ENCODE data around the gene GHRHR.

GHRHR gene

DNA sequence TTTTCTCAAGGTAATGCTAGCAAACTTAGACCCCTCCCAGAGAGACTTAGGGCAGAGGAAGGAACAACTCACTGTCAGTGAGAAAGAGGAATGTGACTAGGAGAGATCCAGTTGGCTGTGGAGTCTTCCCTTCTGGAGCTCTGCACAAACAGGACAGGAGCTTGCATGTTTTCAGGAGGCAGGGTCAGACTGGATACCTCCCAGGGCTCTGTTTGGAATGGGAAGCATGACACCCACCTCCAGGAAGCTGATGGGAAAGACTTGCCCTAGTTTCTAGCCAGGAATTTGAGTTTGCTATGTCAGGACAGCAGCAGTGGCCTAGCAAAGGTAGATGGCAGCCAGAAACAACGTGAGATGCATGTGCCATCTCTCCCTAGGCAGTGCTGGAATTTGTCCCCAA, 40.6 kb downstream of the GHRHR start:
- no peak for DNase-seq (ENCODE audit: low read depth)

DNA sequence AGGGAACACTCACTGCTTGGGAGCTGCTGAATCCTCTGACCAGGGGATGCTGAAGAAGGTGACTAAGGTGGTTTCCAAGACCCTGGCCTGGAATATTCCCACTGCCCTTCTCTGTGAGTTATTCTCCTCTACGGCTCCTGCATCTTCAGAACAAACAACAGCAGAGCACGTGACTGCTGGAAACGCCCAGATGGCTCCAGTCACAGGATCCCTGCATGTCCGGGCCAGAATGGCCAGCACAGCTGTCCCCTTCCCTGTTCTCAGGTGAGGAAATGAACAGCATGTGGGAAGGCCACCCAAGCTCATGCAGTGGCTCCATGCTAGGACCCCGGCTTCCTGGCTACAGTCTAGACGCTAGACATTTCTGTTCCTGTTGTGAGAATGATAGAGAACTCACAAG, 43.1 kb downstream of the GHRHR start:
- DNase-seq (ENCODE audit: low read depth) = no peak

DNA sequence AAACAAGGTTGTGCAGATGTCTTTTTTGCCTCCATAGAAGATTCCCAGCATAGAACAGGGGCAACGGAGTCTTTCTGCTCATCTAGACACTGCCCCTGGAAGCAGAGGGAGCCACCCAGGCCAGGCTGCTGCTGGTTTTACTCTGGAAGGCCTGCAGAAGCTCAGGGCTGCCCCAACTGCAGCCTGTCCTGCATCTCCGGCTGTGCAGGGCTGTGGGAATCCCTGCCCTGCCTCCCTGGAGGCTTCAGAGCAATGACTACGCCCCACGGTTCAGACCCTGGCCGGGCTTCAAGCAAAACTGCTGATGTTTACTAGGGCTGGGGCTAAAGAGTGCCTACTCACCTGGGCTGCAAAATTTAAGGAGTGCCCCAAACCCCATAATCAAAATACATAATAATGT, 43.9 kb downstream of the GHRHR start:
- no peak for DNase-seq (ENCODE audit: low read depth)

DNA sequence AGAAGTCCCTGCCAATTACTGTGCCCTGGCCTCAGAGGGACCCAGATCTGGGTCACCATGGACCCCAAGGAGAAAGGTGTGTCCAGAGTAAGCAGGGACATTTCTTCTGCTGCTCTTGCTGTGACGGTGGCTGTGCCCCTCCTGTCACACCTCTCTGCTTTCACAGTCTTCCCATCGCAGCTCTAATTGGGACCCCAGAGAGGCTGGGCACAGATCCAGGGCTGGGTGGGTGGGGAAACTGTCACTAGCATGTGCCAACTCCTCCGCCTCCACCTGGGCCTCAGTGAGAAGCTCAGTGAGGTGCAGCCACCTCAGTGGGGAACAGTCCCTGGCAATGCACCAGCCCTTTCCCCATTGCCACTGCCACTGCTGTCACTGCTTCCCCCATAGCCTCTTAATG, 51.1 kb downstream of the GHRHR start:
- DNase-seq (ENCODE audit: low read depth) = no peak

DNA sequence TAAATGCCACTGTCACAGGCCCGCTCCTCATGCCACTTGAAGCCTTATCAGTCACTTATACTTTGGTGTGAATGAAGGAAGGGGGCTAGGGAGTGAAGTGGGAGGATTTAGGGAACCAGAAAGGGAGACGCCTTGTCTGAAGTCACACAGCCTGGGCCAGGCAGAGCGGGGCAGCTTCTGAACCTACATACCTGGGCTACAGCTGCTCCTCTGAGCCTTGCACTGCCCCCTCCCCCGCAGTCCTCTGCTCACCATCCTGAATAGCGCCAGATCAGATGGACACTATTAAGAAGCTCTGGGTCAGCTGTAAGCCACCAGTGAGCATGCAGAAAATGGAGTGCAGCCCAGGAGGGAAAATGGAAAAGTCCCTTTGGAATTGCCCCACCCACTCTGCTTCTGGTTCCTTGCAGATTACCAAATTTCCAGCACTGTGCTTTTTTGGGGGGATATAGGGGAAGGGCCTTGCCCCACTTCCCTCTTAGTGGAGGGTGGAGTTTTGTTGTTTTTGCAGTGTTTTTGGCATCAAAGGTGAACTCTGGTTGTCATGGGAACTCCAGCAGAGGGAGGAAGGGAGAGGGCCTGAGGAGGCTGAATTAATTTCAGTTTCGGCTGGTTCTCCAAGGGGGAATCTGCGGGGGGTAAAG, 53.4 kb downstream of the GHRHR start:
- no peak for DNase-seq (ENCODE audit: low read depth)

DNA sequence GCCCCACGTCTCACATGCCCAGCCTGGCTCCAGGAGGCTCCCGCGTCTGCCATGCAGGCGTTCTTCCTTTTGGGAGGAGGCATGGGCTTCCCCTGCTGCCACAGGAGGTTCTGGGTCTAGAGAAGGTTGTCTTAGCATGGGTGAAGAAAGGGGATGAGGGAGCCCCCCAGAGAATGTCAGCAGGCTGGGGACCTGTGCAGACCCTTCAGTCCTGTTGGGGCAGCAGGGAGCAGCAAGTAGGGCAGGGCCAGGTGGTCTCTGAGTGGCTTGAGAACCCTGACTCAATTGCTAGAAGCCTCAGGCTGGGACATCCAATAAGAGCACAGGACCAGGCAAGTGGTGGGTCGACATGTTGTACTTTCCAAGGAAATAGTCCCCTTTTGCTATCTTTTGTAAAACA, 54.0 kb downstream of the GHRHR start:
- no peak for DNase-seq (ENCODE audit: low read depth)

DNA sequence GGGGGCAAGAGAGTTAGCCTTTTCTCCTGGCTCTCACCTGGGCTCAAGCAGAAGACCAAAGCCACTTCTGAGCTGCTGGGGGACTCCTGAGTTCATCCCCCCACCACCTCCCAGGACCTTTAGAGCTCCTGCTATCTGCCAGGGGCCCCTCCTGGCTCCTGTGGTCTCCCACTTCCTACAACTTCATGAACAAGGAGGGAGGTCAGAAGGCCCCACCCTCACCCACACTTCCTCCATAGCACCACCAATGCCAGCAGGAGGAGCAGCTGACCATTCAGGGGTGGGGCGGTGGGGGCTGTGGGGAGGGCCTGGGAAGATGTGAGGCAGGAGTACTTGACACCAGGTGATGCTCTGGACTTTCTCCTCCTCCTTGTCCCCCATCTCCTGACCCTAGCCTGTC, 55.8 kb downstream of the GHRHR start:
- DNase-seq (ENCODE audit: low read depth) = no peak

DNA sequence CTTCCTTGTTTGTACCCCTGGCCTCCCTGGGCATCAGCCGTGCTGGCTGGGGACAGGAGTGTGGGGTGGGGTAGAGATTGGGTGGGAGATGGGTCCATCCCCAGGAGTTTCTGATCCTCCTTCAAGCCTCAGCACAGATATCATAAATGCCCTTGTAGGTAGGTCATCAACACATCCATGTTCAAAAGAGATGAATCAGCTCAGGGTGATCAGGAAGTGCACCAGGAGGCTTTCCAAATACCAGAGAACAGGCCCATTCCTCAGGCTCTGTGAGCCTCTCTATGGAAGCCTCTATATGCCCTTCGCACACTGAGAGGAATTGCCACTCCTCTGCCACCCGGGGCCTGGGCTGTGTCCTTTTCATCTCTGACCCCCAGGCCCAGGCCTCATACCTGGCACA, 56.4 kb downstream of the GHRHR start:
- no peak for DNase-seq (ENCODE audit: low read depth)

DNA sequence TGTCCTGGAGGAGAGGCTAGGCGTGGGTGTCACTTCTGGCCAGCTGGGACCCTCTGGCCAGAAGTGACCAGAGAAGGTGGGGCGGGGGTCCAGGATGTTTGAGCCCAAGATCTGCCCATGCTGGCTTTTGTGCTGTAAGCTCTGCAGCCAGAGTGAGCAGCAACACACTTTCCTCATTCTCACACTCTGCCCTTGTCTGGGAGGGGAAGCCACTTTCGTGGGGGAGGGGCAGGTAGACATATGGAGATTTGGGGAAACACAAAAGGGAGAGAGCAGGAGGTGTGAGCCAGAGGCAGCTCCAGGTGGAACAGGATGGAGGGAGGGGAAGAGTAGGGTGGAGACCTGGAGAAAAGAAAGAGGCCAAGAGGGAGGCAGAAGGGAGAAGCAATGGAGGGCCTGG, 56.9 kb downstream of the GHRHR start:
- no peak for DNase-seq (ENCODE audit: low read depth)

DNA sequence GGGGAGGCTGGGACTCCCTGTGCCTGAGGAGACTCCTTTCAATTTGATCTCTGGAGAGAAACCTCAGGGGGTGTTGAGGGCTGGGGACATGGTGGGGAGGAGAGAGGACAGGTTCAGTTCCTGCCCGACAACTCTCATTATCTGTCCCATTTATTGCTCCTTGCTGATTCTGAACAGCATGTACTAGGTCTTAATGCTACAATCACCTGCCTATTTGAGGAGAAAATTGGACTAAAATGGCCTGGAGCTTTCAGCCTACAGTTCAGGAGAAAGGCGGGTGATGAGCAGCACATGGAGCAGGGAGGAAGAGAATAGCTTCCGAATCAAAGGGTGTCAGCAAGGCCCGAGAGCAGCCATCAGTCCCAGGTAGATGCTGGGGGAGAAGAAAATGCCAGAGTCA, 58.4 kb downstream of the GHRHR start:
- no peak for DNase-seq (ENCODE audit: low read depth)

DNA sequence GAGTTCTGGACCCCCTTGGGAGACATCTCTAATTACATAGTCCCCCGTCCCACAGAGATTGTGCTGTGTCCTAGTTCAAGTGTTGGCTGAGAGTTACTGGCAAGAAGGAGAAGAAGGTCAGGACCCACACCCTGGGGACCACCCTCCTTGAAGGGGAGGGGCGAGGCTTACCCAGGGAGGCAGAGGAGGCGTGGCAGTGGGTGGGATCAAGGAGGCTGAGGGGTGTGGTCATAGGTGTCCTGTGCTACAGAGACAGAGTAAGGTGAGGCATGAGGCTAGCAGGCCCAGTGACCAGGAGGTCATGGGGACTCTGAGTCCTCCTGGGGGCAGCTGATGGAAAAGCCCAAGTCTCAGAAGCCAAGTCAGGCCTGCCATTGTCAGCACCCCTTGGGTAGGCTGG, 59.0 kb downstream of the GHRHR start:
- DNase-seq (ENCODE audit: low read depth) = no peak

DNA sequence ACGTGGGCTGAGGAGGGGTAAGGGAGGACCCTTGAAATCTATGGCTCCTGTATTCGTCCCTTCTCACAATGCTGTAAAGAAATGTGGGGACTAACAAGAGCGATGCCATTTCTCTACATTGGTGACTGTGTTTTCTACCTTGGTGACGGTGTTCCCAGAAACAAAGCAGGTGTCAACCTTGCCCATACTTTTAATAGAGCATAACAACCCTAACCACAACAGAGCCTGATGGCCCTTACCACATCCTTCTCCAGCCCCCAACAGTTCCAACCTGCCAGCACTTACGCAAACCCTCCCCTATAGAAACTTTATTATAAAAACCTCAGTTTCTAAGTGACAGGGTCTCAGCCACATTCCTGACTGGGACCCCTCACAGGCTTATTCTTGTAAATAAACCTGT, 60.1 kb downstream of the GHRHR start:
- DNase-seq (ENCODE audit: low read depth) = no peak

DNA sequence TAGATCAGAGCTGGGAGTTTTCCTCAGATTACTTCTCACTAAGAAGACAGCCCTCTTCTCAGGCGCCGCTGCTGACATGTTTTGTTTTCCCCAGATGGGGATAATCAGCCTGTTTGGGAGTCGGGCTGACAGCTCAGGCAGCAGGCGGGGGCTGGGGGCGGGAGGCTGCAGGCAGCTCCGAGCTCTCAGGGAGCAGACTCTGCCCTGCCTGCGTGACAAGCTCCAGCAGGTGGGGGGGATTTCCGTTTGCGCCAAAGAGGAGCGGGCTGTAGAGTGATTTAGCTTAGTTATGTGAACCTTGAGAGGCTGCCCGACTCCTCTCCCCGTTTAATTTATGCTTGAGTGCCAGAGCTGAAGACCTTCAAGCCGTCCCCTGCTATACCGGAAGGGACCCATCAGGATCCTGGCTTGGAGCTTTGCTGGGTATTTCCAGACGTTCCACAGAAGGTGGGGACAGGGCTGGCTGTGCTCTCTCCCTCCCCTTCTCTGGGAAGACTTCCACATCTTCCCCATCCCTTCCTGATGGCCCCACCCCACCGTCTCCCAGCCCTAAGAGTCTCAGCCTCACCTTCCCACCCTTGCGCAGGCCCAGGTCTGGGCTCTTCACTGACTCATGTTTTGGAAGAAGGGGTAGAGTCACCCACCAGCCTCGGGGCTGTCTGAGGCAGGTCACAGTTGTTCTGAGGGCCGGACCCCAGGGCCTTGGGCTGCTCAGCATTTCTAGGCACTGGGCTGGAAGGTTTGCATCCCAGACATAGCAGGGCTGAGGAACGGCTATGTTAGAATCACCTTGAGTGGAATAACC, 63.6 kb downstream of the GHRHR start:
- no peak for DNase-seq (ENCODE audit: low read depth)

DNA sequence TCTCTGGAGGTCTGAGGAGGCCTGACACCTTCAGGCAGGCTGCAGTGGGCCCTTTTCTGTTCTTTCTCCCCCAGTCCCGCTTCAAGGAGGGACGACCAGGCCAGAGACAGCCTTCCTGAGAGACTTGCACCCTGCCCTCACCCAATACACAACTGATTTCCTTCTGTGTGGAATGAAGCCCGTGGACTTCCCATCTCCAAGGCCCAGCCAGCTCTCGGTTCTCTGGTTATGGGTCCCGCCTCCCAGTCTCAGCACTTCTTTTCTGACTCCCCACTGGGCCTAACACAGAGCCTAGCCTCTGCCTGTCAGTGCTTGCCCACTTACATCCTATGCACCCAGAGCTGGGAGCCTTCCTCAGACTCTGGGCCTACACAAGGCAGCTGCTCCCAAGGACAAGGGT, 64.3 kb downstream of the GHRHR start:
- no peak for DNase-seq (ENCODE audit: low read depth)

DNA sequence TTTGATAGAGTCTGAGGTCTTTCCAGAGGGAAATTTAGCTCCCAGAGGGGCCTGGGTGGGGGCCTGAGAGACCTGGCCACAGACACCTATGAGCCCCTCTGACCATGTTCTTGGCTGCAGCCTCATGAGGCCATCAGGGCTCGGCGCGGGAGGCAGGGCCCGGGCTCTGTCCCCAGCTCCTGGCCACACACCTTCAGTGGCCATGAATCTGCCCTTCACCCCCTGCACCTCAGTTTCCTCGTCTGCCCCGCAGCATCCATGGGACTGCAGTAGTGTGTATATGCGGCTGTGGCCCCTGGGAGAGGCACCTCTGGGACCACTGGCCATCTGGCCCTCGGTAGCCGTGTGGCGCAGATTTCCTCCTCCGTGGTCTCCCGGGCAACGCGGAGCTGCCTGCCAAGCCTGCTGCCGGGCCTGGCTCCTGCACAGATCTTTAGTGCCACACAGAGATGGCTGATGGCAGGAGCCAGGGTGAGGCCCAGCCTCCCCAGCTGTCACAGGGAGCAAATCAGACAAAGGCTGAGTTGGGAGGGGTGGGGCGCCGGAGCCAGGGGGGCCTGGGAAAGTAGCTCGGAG, 64.8 kb downstream of the GHRHR start:
- DNase-seq (ENCODE audit: low read depth) = no peak
